Parathyroid adenoma (tissue), 2 donors: ENCODE measurements around the gene CPEB2.

ENCODE experiments used
- H2AFZ ChIP-seq: fragments of 300-600 bp; sonication (generic); one replicate; pipeline ENCODE4 v1.7.0; 2017; ENCODE audit warnings: antibody characterized with exemption, mild to moderate bottlenecking
- H3K27ac ChIP-seq: fragments of 300-600 bp; sonication (generic); one replicate; pipeline ENCODE4 v1.7.0; 2017
- H3K27me3 ChIP-seq: fragments of 300-600 bp; sonication (generic); one replicate; pipeline ENCODE4 v1.7.0; 2017; ENCODE audit warnings: low read length; ENCODE audit not compliant: control insufficient read depth, insufficient read depth
- H3K36me3 ChIP-seq: fragments of 300-600 bp; sonication (generic); one replicate; pipeline ENCODE4 v1.7.0; 2017; ENCODE audit warnings: low read length; ENCODE audit not compliant: control insufficient read depth, insufficient read depth
- H3K4me1 ChIP-seq: fragments of 300-600 bp; sonication (generic); one replicate; pipeline ENCODE4 v1.7.0; 2017; ENCODE audit warnings: control low read depth
- H3K4me2 ChIP-seq: fragments of 300-600 bp; sonication (generic); one replicate; pipeline ENCODE4 v1.7.0; 2017; ENCODE audit warnings: low read length
- H3K4me3 ChIP-seq: fragments of 300-600 bp; sonication (generic); one replicate; pipeline ENCODE4 v1.7.0; 2017; ENCODE audit warnings: low read depth, low read length
- H3K79me2 ChIP-seq: fragments of 300-600 bp; sonication (generic); one replicate; pipeline ENCODE4 v1.7.0; 2017; ENCODE audit warnings: control low read depth
- H3K9ac ChIP-seq: fragments of 300-600 bp; sonication (generic); one replicate; pipeline ENCODE4 v1.7.0; 2017; ENCODE audit warnings: mild to moderate bottlenecking
- H3K9me3 ChIP-seq: fragments of 300-600 bp; sonication (generic); one replicate; pipeline ENCODE4 v1.7.0; 2017; ENCODE audit warnings: low read length; ENCODE audit not compliant: control insufficient read depth
- TF ChIP-seq, protein P1 (sequence below): fragments of 300-600 bp; sonication (generic); IDR thresholded peaks from one replicate; pipeline ENCODE4 v1.7.0; 2017; ENCODE audit warnings: antibody characterized with exemption, mild to moderate bottlenecking
- donor health status: primary hyperparathyroidism.

Gene CPEB2

DNA sequence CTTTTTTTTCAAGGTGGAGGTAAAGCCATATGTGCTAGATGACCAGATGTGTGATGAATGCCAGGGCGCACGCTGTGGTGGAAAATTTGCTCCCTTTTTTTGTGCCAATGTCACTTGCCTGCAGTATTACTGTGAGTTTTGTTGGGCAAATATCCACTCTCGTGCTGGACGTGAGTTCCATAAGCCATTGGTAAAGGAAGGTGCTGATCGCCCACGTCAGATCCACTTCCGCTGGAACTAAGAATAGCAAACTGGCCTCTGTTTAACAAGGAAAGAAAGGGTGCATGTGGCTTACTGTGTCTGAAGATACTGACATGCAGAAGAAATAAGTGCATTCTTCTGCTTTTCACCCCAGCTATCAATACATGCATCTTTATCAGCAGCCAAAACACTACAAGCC, 63.9 kb downstream of the CPEB2 start:
- Histone ChIP-seq H3K36me3 (no peaks in the 10 kb centered on the region), H3K27me3 (no peaks in the 10 kb centered on the region), H3K4me3 (no peak overlapping the region), H3K4me2 (no peak overlapping the region), H3K27ac (no peak overlapping the region), H2AFZ (no peak overlapping the region), H3K9me3 (no peaks in the 10 kb centered on the region), H3K4me1 (peaks cover 3% of the 10 kb centered on the region), H3K79me2 (no peaks in the 10 kb centered on the region), H3K9ac (no peak overlapping the region)
- TF ChIP-seq, protein P1, sequence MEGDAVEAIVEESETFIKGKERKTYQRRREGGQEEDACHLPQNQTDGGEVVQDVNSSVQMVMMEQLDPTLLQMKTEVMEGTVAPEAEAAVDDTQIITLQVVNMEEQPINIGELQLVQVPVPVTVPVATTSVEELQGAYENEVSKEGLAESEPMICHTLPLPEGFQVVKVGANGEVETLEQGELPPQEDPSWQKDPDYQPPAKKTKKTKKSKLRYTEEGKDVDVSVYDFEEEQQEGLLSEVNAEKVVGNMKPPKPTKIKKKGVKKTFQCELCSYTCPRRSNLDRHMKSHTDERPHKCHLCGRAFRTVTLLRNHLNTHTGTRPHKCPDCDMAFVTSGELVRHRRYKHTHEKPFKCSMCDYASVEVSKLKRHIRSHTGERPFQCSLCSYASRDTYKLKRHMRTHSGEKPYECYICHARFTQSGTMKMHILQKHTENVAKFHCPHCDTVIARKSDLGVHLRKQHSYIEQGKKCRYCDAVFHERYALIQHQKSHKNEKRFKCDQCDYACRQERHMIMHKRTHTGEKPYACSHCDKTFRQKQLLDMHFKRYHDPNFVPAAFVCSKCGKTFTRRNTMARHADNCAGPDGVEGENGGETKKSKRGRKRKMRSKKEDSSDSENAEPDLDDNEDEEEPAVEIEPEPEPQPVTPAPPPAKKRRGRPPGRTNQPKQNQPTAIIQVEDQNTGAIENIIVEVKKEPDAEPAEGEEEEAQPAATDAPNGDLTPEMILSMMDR, result no peak

- Histone ChIP-seq H2AFZ (no peak overlapping the region), H3K27me3 (no peaks in the 10 kb centered on the region), H3K36me3 (no peaks in the 10 kb centered on the region), H3K4me1 (peaks cover 3% of the 10 kb centered on the region), H3K9me3 (no peaks in the 10 kb centered on the region), H3K79me2 (no peaks in the 10 kb centered on the region), H3K4me3 (no peak overlapping the region), H3K4me2 (no peak overlapping the region), H3K27ac (no peak overlapping the region), H3K9ac (no peak overlapping the region)
- TF ChIP-seq, protein P1, result no peak
These were observed 66.0 kb downstream of the CPEB2 start for GRCh38 chr4:15068298-15068697.

DNA sequence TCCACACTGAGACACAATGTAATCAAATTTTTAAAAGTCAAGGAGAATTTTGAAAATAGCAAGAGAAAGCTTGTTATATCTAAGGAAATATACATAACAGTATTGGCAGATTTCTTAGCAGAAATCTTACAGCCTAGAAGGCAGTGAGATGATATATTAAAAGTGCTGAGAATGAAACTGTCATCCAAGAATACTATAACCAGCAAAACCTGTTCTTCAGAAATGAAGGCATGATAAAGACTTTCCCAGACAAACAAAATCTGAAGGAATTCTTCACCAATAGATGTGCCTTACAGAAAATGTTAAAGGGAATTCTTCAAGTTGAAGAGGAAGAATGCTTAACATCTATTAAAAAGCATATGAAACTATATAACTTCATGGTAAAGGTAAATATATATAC, 73.6 kb downstream of the CPEB2 start:
- Histone ChIP-seq H3K27ac (no peak overlapping the region), H3K79me2 (peaks cover 2% of the 10 kb centered on the region), H3K4me2 (no peak overlapping the region), H3K9me3 (no peaks in the 10 kb centered on the region), H3K4me3 (no peak overlapping the region), H2AFZ (no peak overlapping the region), H3K4me1 (no peaks in the 10 kb centered on the region), H3K27me3 (no peaks in the 10 kb centered on the region), H3K36me3 (no peaks in the 10 kb centered on the region), H3K9ac (no peak overlapping the region)
- TF ChIP-seq, protein P1, result no peak

DNA sequence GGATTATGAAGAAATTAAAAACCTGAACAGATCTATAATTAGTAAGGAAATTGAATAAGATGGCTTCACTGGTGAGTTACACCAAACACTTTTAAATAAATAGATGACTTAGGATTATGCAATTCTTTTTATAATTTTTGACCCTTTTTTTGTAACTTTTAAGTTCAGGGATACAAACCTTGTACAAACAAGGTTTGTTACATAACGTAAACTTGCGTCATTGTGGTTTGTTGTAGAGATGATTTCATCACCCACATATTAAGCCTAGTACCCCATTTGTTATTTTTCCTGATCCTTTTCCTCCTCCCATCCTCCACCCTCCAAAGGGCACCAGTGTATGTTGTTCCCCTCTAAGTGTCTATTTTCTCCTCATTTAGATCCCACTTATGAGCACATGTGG, 75.7 kb downstream of the CPEB2 start:
- TF ChIP-seq, protein P1, result no peak
- no peak overlapping the region for H3K9ac ChIP-seq
- H3K4me1 ChIP-seq, result no peaks in the 10 kb centered on the region
- no peak overlapping the region for H3K27ac ChIP-seq
- peaks cover 2% of the 10 kb centered on the region for H3K79me2 ChIP-seq
- no peaks in the 10 kb centered on the region for H3K9me3 ChIP-seq
- no peak overlapping the region for H3K4me3 ChIP-seq
- H3K4me2 ChIP-seq, result no peak overlapping the region
- no peak overlapping the region for H2AFZ ChIP-seq
- no peaks in the 10 kb centered on the region for H3K36me3 ChIP-seq
- H3K27me3 ChIP-seq, result no peaks in the 10 kb centered on the region
